Right lobe of liver (tissue), 4 donors: ENCODE data around the gene LCOR.
A peak's percentile ranks its signal among the peaks of the same experiment; 100 is the strongest.

Experiments used
- POLR2A ChIP-seq: fragments of 450-650 bp; IDR thresholded peaks from one replicate; pipeline ENCODE4 v1.6.1; 2017; ENCODE audit warnings: antibody characterized with exemption, mild to moderate bottlenecking
- TF ChIP-seq, protein P1 (sequence below), 4 donors: fragments of 200-600 bp in 3 of 4; fragments of 450-650 bp in 1 of 4; IDR thresholded peaks; one replicate each; pipeline versions ENCODE4 v1.5.1 to v1.8.0; 2016 to 2022; ENCODE audit warnings: antibody characterized with exemption in 4 of 4, mild to moderate bottlenecking in 2 of 4
- donor health status: DM: no; HTN: no; CAD: no.
- donor health status: DM: no; HTN: no; CAD: no.
- donor health status: DM: no; HTN: yes; CAD: no.

DNA sequence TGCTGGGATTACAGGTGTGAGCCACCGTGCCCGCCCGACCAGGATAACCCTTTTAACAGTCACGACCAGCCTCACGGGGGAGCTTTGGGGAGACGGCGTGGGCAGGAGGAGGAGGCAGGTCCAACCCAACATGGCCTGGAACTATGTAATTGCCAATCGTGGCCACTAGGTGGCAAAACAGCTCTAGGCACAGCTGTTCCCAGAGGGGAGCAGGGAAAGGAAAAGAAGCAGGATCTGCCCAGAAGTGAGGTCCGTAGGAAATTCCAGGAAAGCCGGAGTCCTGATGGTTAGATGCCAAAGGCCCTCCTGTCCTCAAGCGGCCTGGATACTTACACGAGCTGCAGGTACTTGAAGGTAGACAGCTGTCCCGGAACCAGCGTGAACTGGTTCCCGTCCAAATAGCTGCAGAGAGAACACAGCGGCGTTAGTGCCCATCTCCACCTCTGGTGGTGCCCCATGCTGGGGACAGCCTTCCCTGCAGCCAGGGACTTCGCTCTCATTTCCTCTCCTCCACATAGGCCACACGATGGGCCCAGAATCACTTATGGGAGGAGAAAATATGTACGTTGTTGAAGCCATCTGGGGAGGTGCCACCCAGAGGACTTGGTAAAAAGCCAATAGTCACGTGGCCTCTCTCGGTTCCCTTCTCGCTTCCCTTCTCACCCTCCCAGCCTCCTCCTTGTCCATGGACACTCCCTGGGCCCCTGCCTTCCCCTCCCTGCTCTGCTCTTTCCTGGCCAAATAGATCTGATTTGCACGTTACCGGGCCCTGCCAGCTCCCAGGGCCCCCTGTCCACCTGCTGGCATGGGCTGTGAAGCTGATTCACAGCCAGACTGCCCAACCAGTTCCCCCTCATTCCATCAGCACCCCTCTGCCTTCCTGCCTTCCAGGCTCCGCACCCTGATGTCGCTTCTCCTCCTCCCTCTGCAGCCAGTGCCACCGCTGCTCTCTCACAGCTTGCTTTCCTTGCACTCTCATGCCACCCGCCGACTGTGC, 205.6 kb downstream of the LCOR start:
- TF ChIP-seq, protein P1, sequence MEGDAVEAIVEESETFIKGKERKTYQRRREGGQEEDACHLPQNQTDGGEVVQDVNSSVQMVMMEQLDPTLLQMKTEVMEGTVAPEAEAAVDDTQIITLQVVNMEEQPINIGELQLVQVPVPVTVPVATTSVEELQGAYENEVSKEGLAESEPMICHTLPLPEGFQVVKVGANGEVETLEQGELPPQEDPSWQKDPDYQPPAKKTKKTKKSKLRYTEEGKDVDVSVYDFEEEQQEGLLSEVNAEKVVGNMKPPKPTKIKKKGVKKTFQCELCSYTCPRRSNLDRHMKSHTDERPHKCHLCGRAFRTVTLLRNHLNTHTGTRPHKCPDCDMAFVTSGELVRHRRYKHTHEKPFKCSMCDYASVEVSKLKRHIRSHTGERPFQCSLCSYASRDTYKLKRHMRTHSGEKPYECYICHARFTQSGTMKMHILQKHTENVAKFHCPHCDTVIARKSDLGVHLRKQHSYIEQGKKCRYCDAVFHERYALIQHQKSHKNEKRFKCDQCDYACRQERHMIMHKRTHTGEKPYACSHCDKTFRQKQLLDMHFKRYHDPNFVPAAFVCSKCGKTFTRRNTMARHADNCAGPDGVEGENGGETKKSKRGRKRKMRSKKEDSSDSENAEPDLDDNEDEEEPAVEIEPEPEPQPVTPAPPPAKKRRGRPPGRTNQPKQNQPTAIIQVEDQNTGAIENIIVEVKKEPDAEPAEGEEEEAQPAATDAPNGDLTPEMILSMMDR (IDR thresholded peaks at IDR 0.05), result peak; percentile 78 to 87 (median 84)
- no peak for TF ChIP-seq POLR2A
